Kidney (tissue), 14 donors: ENCODE results near the gene HSPA14. TPM values are rescaled to one million over a fixed set of nuclear protein-coding genes. Genes with fewer than 3 reads are reported as not detected.

Experiments
- DNase-seq, 5 donors: peaks; one replicate each; pipeline ENCODE4 v3.0.0-alpha.2; 2013 to 2020
- FAIRE-seq: peaks from 2 replicates; lab custom pipeline; 2012; peaks lifted over from hg19 to GRCh38; lab: Jason Lieb, UNC
- H3K27ac ChIP-seq, 2 donors: one replicate each; pipeline ENCODE4 v1.7.0; 2013; ENCODE audit warnings: low read depth in 2 of 2, low read length in 2 of 2, inconsistent platforms in 1 of 2
- H3K27me3 ChIP-seq: one replicate; pipeline ENCODE4 v1.7.1; 2013; ENCODE audit warnings: low read length, inconsistent platforms; ENCODE audit not compliant: control insufficient read depth, insufficient read depth
- H3K36me3 ChIP-seq, 3 donors: one replicate each; pipeline versions ENCODE4 v1.7.0 to v1.7.1; 2013; ENCODE audit warnings: low read length in 3 of 3, control low read depth in 1 of 3, inconsistent platforms in 1 of 3; ENCODE audit not compliant: insufficient read depth in 3 of 3, control insufficient read depth in 2 of 3
- H3K4me1 ChIP-seq, 3 donors: one replicate each; pipeline versions ENCODE4 v1.7.0 to v1.7.1; 2013; ENCODE audit warnings: low read length in 3 of 3, inconsistent platforms in 1 of 3, low read depth in 1 of 3; ENCODE audit not compliant: control insufficient read depth in 2 of 3, insufficient read depth in 2 of 3
- H3K4me3 ChIP-seq, 3 donors: one replicate each; pipeline versions ENCODE4 v1.7.0 to v1.8.1; 2013; ENCODE audit warnings: low read length in 3 of 3, control low read depth in 1 of 3, inconsistent platforms in 1 of 3
- H3K9ac ChIP-seq, 3 donors: one replicate each; pipeline versions ENCODE4 v1.7.0 to v1.7.1; 2013; ENCODE audit warnings: low read length in 3 of 3, control low read depth in 1 of 3, inconsistent platforms in 1 of 3
- H3K9me3 ChIP-seq, 3 donors: one replicate each; pipeline versions ENCODE4 v1.7.0 to v1.7.1; 2013; ENCODE audit warnings: low read length in 3 of 3, control low read depth in 1 of 3, inconsistent platforms in 1 of 3; ENCODE audit not compliant: control insufficient read depth in 2 of 3, insufficient read depth in 1 of 3
- CTCF ChIP-seq: IDR thresholded peaks from 3 replicates; pipeline ENCODE4 v1.5.1; 2012; ENCODE audit warnings: mild to moderate bottlenecking, moderate library complexity, borderline replicate concordance; ENCODE audit not compliant: insufficient read depth; ENCODE audit errors: extremely low read depth
- intact Hi-C: fragments of 100-400 bp; cut with DNase I; formaldehyde crosslinking; loops from one replicate; pipeline ENCODE4 v1.11.1; 2022
- polyA plus RNA-seq: library from polyadenylated mRNA; stranded (reverse); fragments of 350-450 nt; fragmentation: Illumina TruSeq; extraction: RNeasy Lipid Tissue Mini Kit (QIAGEN cat#74804); gene quantifications from one replicate; pipeline ENCODE4 v1.2.3, GENCODE V29; 2014; ENCODE audit warnings: low read depth, low replicate concordance; ENCODE audit not compliant: insufficient read depth
- total RNA-seq: library from RNA; stranded (reverse); fragmentation: NEBNext Ultra II Directional; extraction: Animal tissue kit (Norgen Biotek cat#: 25700); gene quantifications from one replicate; pipeline ENCODE4 v1.2.1, GENCODE V29; 2021
- donor health status: control.
- donor health status: control.
- donor health status: control.
- donor health status: control.
- donor health status: control.
- donor health status: DM: yes; HTN: yes; CAD: no.
- donor health status: Normal renal cell carcinoma (clear cell type).

HSPA14 gene
- total and polyA plus RNA-seq, 2 donors from 2014 or later: 9.7 to 10.4 TPM

- intact Hi-C loops: no loop called here
- Histone ChIP-seq H3K9me3 (no peaks in the 10 kb centered on the region), H3K4me1 (peaks cover 2 to 5% (median 5%) of the 10 kb centered on the region in 3 donors), H3K36me3 (peaks cover 0 to 4% (median 3%) of the 10 kb centered on the region in 3 donors), H3K27me3 (no peaks in the 10 kb centered on the region), H3K4me3 (no peak overlapping the region), H3K27ac (no peak overlapping the region), H3K9ac (no peak overlapping the region)
- TF ChIP-seq CTCF: no peak
- no peak for FAIRE-seq
- no peak for DNase-seq
Measured at GRCh38 chr10:14833106-14833505, 5.0 kb upstream of the HSPA14 start.

DNA sequence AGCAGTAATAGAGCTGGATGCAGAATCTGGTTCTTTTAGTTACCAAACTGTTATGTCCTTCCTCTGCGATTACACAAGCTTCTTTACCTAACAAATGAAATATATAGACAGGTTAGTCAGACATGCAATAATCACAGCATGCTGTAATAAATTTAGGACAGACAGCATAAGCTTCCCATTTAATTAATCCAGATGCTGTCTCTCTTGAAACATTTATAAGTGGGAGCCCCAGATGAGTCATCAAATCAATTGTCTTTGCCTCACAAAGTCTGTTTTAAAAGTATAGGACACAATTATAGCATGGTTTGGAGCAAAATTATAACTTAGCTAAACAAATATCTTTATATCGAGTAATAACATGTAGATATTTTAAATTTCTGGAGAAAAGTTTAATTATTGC is 1.9 kb upstream of the HSPA14 start:
- peaks cover 2 to 12% (median 5%) of the 10 kb centered on the region in 3 donors for H3K4me1 ChIP-seq
- no peak overlapping the region for H3K9ac ChIP-seq
- H3K27me3 ChIP-seq: no peaks in the 10 kb centered on the region
- no peak overlapping the region for H3K27ac ChIP-seq
- no peak for TF ChIP-seq CTCF
- DNase-seq (no peak), FAIRE-seq (no peak)
- peaks cover 3 to 12% (median 5%) of the 10 kb centered on the region in 3 donors for H3K36me3 ChIP-seq
- no peaks in the 10 kb centered on the region for H3K9me3 ChIP-seq
- intact Hi-C loops: no loop called here
- H3K4me3 ChIP-seq: no peak overlapping the region

DNA sequence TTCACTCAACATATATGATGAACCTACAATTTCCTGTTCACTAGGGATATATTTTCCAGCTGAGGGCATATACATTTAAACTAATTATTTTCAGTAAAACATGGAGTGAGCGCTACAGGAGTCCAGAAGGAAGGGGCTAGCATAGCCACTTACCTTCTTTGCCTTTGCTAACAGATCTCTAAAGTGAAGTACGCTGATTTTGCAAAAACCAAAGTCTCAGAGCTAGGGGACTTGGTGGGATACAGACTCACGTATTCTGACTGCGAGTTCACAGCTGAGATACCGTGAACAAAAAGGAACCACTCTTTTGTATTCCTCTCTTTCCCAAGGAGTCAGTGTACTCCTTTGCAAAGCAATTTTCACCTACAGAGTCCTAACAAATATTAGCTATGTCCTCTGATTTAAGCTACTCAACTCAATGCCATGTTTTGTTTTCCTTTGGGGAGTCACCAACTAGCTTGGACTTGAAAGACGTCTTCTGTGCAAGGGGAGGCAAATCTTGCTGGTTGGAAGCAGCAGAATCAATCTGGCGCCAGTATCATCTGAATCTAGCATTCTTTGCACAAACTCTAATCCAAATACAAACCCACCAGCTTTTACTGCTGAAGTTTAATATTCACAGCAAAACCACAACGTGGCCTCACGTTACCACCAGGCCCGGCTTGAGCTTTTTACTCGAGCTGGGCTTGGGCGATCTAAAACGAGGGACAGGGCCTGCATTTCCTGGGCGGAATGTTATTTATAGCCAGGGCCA is 926 bp upstream of the HSPA14 start:
- peak overlapping the region; percentile 92 to 97 for H3K27ac ChIP-seq
- DNase-seq: no peak
- intact Hi-C loops: no loop called here

More for the DNA sequence above, 926 bp upstream of the HSPA14 start:
- peak overlapping the region; percentile 44 to 94 (median 77) for H3K9ac ChIP-seq
- H3K4me3 ChIP-seq: peak overlapping the region; percentile 67 to 91 (median 80)
- no peak for FAIRE-seq
- H3K36me3 ChIP-seq: peaks cover 3 to 22% (median 12%) of the 10 kb centered on the region in 3 donors
- no peaks in the 10 kb centered on the region for H3K27me3 ChIP-seq
- H3K4me1 ChIP-seq: peaks cover 2 to 12% (median 5%) of the 10 kb centered on the region in 3 donors
- TF ChIP-seq CTCF: no peak
- H3K9me3 ChIP-seq: no peaks in the 10 kb centered on the region
